Ascending aorta (tissue), 2 donors: ENCODE results near the gene PLXNA4. TPM values are rescaled to one million over a fixed set of nuclear protein-coding genes. Genes with fewer than 3 reads are reported as not detected.

Experiments
- DNase-seq, 2 donors: peaks; one replicate each; pipeline ENCODE4 v3.0.0-alpha.2; 2019; ENCODE audit warnings: low spot score in 2 of 2
- H3K27ac ChIP-seq, 2 donors: fragments of 200-600 bp; sonication (generic); one replicate each; pipeline ENCODE4 v1.5.1; 2016 to 2017; ENCODE audit warnings: mild to moderate bottlenecking in 1 of 2
- H3K27me3 ChIP-seq: fragments of 200-600 bp; sonication (generic); one replicate; pipeline ENCODE4 v1.5.1; 2017
- H3K36me3 ChIP-seq, 2 donors: fragments of 200-600 bp; sonication (generic); one replicate each; pipeline ENCODE4 v1.5.1; 2016
- H3K4me1 ChIP-seq, 2 donors: fragments of 200-600 bp; sonication (generic); one replicate each; pipeline ENCODE4 v1.5.1; 2016 to 2017; ENCODE audit warnings: mild to moderate bottlenecking in 1 of 2
- H3K4me3 ChIP-seq, 2 donors: fragments of 200-600 bp; sonication (generic); one replicate each; pipeline ENCODE4 v1.5.1; 2016 to 2017; ENCODE audit warnings: mild to moderate bottlenecking in 1 of 2
- H3K9me3 ChIP-seq, 2 donors: fragments of 200-600 bp; sonication (generic); one replicate each; pipeline ENCODE4 v1.5.1; 2016
- CTCF ChIP-seq, 3 experiments: fragments of 200-600 bp in 2 of 3; fragments of 450-650 bp in 1 of 3; sonication (generic) in 2 of 3; IDR thresholded peaks; one replicate each; pipeline ENCODE4 v1.5.1; 2016 to 2019; ENCODE audit warnings: antibody characterized with exemption in 3 of 3, mild to moderate bottlenecking in 1 of 3, moderate library complexity in 1 of 3
- intact Hi-C: fragments of 100-400 bp; cut with DNase I; formaldehyde crosslinking; loops from one replicate; pipeline ENCODE4 v1.15.1; 2023
- total RNA-seq: library from RNA; depleted of rRNA; stranded (reverse); fragments of >200 nt; gene quantifications from one replicate; pipeline ENCODE4 v1.1.0, GENCODE V29; 2016

PLXNA4 gene
- total RNA-seq, 1 donor from 2014 or later = 27.1 TPM

GRCh38 chr7:132371948-132372347, 204.3 kb downstream of the PLXNA4 start:
- no peak for TF ChIP-seq CTCF (IDR thresholded peaks at IDR 0.05)

DNA sequence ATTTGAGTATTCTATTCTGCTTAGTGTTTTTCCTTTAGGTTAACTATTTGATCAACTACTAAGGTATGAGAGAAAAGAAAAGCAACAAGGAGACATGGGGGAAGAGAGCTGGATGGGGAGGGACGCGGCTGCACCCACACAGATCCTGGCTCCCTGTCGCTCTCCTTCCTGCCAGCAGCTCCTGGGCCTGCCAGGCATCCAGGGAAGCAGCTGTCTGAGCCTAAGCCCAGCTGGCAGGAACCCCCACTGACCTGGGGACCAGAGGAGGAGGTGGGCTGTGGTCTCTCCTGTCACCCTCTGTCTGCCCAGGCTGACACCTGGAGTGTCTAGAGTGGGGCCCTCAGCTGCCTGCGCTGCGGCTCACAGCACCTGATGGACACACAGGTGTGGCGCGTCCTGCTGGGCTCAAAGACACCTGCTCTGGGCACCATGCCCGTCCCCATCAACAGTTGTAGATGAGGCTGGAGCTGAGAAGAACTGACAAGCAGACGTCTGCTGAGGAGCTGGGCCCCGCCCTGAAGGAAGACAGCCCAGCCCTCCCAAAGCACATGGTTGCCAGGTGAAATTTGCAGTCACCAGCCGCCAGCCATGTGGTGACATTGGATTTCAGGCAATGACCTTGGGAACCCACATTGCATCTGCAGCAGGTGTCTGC, 207.9 kb downstream of the PLXNA4 start:
- Histone ChIP-seq H3K4me1 (no peaks in the 10 kb centered on the region), H3K36me3 (no peaks in the 10 kb centered on the region), H3K27me3 (no peaks in the 10 kb centered on the region), H3K27ac (no peak overlapping the region), H3K9me3 (no peaks in the 10 kb centered on the region), H3K4me3 (no peak overlapping the region)
- DNase-seq = no peak
- intact Hi-C loops = no loop called here
- TF ChIP-seq CTCF (IDR thresholded peaks at IDR 0.05) = no peak

More at GRCh38 chr7:132371948-132372347, 204.3 kb downstream of the PLXNA4 start:
- intact Hi-C loops = no loop called here
- Histone ChIP-seq H3K4me3 (no peak overlapping the region), H3K4me1 (peaks cover 0 to 10% of the 10 kb centered on the region in 2 donors), H3K27ac (no peak overlapping the region), H3K36me3 (no peaks in the 10 kb centered on the region), H3K27me3 (no peaks in the 10 kb centered on the region), H3K9me3 (no peaks in the 10 kb centered on the region)
- no peak for DNase-seq

GRCh38 chr7:132367795-132368194, 208.5 kb downstream of the PLXNA4 start:
- no peaks in the 10 kb centered on the region for H3K4me1 ChIP-seq
- intact Hi-C loops = no loop called here
- no peak overlapping the region for H3K27ac ChIP-seq
- no peak for DNase-seq
- H3K27me3 ChIP-seq = no peaks in the 10 kb centered on the region
- no peaks in the 10 kb centered on the region for H3K36me3 ChIP-seq
- H3K4me3 ChIP-seq = no peak overlapping the region
- H3K9me3 ChIP-seq = no peaks in the 10 kb centered on the region
- TF ChIP-seq CTCF (IDR thresholded peaks at IDR 0.05) = no peak

DNA sequence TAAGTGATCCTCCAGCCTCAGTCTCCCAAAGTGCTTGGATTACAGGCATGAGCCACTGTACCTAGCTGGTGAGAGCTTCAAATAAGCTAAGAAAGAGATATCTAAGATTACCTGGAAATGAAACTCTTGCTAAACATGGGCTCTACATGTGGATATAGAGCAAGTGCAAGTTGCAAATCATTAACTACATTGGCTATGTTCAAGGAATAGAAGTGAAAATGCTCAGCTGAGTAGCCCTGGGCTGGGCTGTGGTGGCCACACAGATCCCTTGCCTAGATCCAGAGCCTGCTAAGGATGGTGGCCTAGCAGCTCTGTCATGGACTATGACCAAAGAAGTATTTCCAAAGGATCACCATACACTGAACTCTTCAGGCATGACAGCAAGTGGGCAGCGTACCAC, 209.3 kb downstream of the PLXNA4 start:
- intact Hi-C loops = no loop called here
- no peak overlapping the region for H3K4me3 ChIP-seq
- no peak for TF ChIP-seq CTCF (IDR thresholded peaks at IDR 0.05)

DNA sequence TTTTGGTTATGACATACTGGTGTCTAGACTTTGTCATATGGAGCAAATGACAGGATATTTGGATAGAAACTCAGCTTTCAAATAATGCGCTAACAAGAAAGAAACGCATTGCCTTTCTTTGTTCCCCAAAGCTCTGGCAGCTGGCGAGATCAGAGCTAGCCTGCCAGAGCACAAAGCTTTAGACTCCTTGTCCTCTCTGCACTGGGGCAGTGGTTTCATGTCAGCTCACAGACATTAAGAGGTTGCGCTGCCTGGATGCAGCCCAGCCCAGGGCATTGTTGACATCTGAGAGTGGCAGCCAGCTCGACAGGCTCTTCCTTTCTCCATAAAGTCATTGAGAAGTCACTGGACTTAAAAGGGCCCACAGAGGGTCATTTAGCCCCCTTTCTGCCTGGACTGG, 212.0 kb downstream of the PLXNA4 start:
- TF ChIP-seq CTCF (IDR thresholded peaks at IDR 0.05) = no peak
- no peaks in the 10 kb centered on the region for H3K9me3 ChIP-seq
- no peaks in the 10 kb centered on the region for H3K27me3 ChIP-seq
- no peaks in the 10 kb centered on the region for H3K36me3 ChIP-seq
- H3K27ac ChIP-seq = no peak overlapping the region
- intact Hi-C loops = no loop called here
- peaks cover 0 to 1% of the 10 kb centered on the region in 2 donors for H3K4me1 ChIP-seq
- DNase-seq = no peak
- H3K4me3 ChIP-seq = no peak overlapping the region

More for the DNA sequence above, 209.3 kb downstream of the PLXNA4 start:
- Histone ChIP-seq H3K27me3 (no peaks in the 10 kb centered on the region), H3K4me1 (no peaks in the 10 kb centered on the region), H3K27ac (no peak overlapping the region), H3K9me3 (no peaks in the 10 kb centered on the region), H3K36me3 (no peaks in the 10 kb centered on the region)
- DNase-seq = no peak

GRCh38 chr7:132362059-132362458, 214.2 kb downstream of the PLXNA4 start:
- intact Hi-C loops = no loop called here
- Histone ChIP-seq H3K27ac (no peak overlapping the region), H3K27me3 (no peaks in the 10 kb centered on the region), H3K4me1 (peaks cover 0 to 15% of the 10 kb centered on the region in 2 donors), H3K4me3 (no peak overlapping the region), H3K36me3 (no peaks in the 10 kb centered on the region), H3K9me3 (no peaks in the 10 kb centered on the region)
- DNase-seq = no peak
- no peak for TF ChIP-seq CTCF (IDR thresholded peaks at IDR 0.05)
